Measurements from ENCODE around the gene TMBIM4.

The TMBIM4 gene

GRCh38 chr12:66107451-66107915 lies 62.3 kb downstream of the TMBIM4 start (continued):
- TF ChIP-seq ZBTB7A (tag by site-specific recombination; IDR thresholded peaks at IDR 0.05; ENCODE audit: low read depth), result no peak
- no peak for TF ChIP-seq ZNF10 (tag by site-specific recombination; IDR thresholded peaks at IDR 0.05)
- TF ChIP-seq ZNF654 (tag by site-specific recombination; IDR thresholded peaks at IDR 0.05; ENCODE audit: low read depth), result peak; percentile 91
- TF ChIP-seq ZNF366 (tag by site-specific recombination; conservative IDR thresholded peaks at IDR 0.05), result peak; percentile 64; the same call in 1 of the 2 replicates
- TF ChIP-seq ZBTB17 (tag by site-specific recombination; IDR thresholded peaks at IDR 0.05), result peak; percentile 88
- no peak for TF ChIP-seq ZBTB11 (tag by site-specific recombination; conservative IDR thresholded peaks at IDR 0.05; ENCODE audit: low read depth)

- TF ChIP-seq ZNF473 (tag by site-specific recombination; IDR thresholded peaks at IDR 0.05) (no peak), OSR2 (tag by site-specific recombination; IDR thresholded peaks at IDR 0.05) (no peak), ZNF791 (tag by site-specific recombination; IDR thresholded peaks at IDR 0.05) (no peak), KLF8 (tag by site-specific recombination; IDR thresholded peaks at IDR 0.05) (no peak), BCL6B (tag by site-specific recombination; IDR thresholded peaks at IDR 0.05) (no peak), REST (tag by site-specific recombination; IDR thresholded peaks at IDR 0.05) (no peak), KLF9 (tag by site-specific recombination; IDR thresholded peaks at IDR 0.05; ENCODE audit: low read depth) (no peak), ZNF623 (tag by site-specific recombination; IDR thresholded peaks at IDR 0.05) (no peak), KLF17 (tag by site-specific recombination; IDR thresholded peaks at IDR 0.05) (no peak), ZNF707 (tag by site-specific recombination; IDR thresholded peaks at IDR 0.05) (no peak), ZEB2 (tag by site-specific recombination; IDR thresholded peaks at IDR 0.05) (no peak), ZNF121 (tag by site-specific recombination; IDR thresholded peaks at IDR 0.05) (no peak), SETDB1 (IDR thresholded peaks at IDR 0.05; ENCODE audit: insufficient read length, low read length) (no peak), ZNF114 (tag by site-specific recombination; IDR thresholded peaks at IDR 0.05) (no peak), ZNF670 (tag by site-specific recombination; IDR thresholded peaks at IDR 0.05; ENCODE audit: low read depth) (no peak), ZIC2 (tag by site-specific recombination; IDR thresholded peaks at IDR 0.05) (no peak)
- Histone ChIP-seq H3K27ac (ENCODE audit: extremely low read depth, low read depth, low read length) (no peak overlapping the region), H3K9me3 (ENCODE audit: control insufficient read depth, insufficient read depth, low read depth, low read length) (no peaks in the 10 kb centered on the region), H3K36me3 (ENCODE audit: control insufficient read depth in 2 of 2, insufficient read depth in 1 of 2, low read length in 2 of 2) (no peaks in the 10 kb centered on the region), H3K4me1 (ENCODE audit: control insufficient read depth, insufficient read depth, low read length) (no peaks in the 10 kb centered on the region), H3K4me3 (ENCODE audit: low read depth, low read length) (no peak overlapping the region)
- POLR2A ChIA-PET, result no interaction called here
- CTCF ChIA-PET, result interaction anchor here (0.6 to 0.9 kb wide), 5 partner anchors 17 to 546 kb away, joined by 3 to 4 read pairs (median 3); no protein-coding TSS in a partner anchor
These were observed 66.5 kb downstream of the TMBIM4 start for GRCh38 chr12:66103016-66103913.
